Measurements from ENCODE around the gene FGFR2.
"Not testable (repeated sequence)": the region's sequence is repeated elsewhere in the genome, so short reads cannot be mapped to it uniquely, and the experiment has no call there.

The FGFR2 gene

GRCh38 chr10:121590772-121591171 is 7.5 kb downstream of the FGFR2 start:
- no peak for DNase-seq (ENCODE audit: low read depth in 2 of 2)

GRCh38 chr10:121589553-121589952 is 8.7 kb downstream of the FGFR2 start:
- no peak for DNase-seq (ENCODE audit: low read depth in 2 of 2)

GRCh38 chr10:121583857-121584256 is 14.4 kb downstream of the FGFR2 start:
- DNase-seq (ENCODE audit: low read depth in 2 of 2): no peak

GRCh38 chr10:121583258-121583657 is 15.0 kb downstream of the FGFR2 start:
- DNase-seq (ENCODE audit: low read depth in 2 of 2): no peak

GRCh38 chr10:121580276-121581116 is 17.7 kb downstream of the FGFR2 start:
- DNase-seq (ENCODE audit: low read depth in 2 of 2): no peak

DNA sequence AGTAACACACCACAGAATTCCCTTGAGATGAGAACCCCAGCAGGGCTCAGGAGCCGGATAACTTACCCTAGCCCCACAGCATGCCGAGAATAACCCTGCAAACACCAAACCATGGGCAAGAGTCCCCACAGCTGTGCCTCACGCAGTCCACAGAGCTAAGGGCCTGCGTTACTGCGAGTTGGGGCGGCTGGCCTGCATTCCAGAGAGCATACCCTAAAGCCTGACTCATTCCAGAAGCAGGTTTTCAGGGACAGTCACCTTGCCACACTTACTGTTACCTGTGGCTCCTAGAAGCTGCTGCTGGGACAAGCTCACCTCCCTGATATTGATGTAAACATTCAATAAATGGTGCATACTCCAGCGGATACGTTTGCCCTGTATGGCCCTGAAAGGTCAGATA is 18.6 kb downstream of the FGFR2 start:
- DNase-seq (ENCODE audit: low read depth in 2 of 2): no peak

GRCh38 chr10:121578965-121579364 is 19.3 kb downstream of the FGFR2 start:
- DNase-seq (ENCODE audit: low read depth in 2 of 2): no peak

DNA sequence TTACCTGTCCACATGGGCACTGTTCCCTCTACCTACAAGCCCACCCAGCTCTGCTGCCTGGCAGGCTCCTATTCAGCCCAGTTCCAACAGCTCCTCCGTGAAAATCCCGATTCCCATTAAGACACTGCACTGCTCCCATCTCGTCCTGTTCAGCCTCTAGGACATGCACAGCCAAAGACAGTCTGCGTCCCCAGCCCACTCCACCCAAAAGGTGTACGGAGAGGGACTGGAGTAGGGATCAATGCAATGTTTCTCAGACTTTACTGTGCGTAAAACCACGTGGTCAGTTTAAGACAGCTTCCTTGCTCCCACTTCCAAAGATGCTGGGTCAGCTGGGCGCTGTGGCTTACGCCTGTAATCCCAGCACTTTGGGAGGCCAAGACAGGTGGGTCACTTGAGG is 19.9 kb downstream of the FGFR2 start:
- no peak for DNase-seq (ENCODE audit: low read depth in 2 of 2)

- no peak for DNase-seq (ENCODE audit: low read depth in 2 of 2)
Observed at GRCh38 chr10:121577568-121577967, 20.7 kb downstream of the FGFR2 start.

- no peak for DNase-seq (ENCODE audit: low read depth in 2 of 2)
Observed at GRCh38 chr10:121576139-121576538, 22.1 kb downstream of the FGFR2 start.

GRCh38 chr10:121574519-121575166 is 23.6 kb downstream of the FGFR2 start:
- no peak for DNase-seq (ENCODE audit: low read depth in 2 of 2)

- DNase-seq (ENCODE audit: low read depth in 2 of 2): no peak
Observed at GRCh38 chr10:121573538-121573941, 24.7 kb downstream of the FGFR2 start.

DNA sequence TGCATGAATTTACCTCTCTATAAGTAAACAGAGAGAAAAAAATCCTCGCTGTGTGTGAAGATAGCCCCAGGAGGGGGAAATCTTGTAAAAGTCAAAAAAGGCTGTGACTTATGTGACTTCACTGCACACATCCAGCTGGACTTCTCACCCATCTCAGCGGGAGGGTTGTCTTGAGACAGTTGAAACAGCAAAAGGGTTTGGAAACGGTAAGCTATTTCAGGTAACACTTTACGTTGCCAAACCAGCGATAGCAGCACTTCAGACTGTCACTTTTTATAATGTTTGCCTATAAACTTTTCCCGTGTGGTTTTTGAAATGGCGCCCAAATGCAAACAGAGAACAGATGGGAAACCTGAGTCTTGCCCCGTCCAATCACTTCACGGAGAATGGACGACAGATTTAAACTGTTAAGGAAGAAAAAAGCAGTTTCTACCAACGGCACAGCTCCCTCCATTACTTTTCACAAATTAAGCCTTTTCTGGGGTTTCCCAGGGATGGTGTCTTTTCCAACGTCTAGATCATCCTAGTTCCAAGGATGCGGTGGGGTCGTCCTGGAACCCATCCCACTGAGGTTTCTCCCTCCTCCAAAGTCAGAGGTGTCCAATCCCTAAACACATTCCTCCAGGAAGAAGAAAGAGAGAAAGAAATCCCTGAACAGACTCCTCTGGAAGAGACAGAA is 25.2 kb downstream of the FGFR2 start:
- DNase-seq (ENCODE audit: low read depth in 2 of 2): no peak

DNA sequence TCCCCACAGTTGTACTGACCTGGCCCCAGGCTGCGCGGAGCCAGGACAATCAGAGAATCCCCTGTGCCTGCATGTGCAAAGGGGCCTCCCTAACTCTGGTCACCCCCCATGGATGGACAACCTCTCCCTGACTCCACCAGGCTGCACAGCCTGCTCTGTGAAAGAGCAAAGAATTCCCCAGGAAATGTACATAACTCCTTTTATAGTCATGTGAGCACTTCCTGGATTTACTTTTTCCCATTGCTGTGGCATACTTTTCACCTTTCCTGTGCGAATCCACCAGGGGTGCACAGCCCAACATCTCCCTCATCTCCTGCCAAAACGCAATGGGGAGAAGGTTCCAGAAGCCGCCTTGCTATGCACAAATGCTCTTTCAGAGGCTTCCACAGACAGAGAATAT is 27.9 kb downstream of the FGFR2 start:
- DNase-seq (ENCODE audit: low read depth in 2 of 2): no peak

DNA sequence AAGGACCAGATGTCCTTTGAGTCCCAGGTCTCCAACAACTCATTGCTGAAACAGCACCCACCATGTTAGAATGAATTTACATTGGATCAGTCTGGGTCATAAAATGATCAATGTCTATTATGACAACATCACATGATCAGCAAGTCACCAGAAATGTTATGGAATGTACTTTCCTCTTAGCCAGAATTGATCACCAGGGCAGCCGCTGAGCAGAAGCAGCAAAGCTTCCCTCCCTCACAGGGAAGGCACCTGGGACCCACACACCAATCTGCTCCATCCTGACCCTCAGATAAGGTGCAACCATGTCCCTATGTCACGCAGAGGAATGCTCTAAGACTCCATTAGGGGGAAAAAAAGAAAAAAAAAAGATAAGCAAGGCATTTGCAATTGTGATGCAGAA is 30.0 kb downstream of the FGFR2 start:
- no peak for DNase-seq (ENCODE audit: low read depth in 2 of 2)

GRCh38 chr10:121567569-121567968 is 30.7 kb downstream of the FGFR2 start:
- DNase-seq (ENCODE audit: low read depth in 2 of 2): no peak

DNA sequence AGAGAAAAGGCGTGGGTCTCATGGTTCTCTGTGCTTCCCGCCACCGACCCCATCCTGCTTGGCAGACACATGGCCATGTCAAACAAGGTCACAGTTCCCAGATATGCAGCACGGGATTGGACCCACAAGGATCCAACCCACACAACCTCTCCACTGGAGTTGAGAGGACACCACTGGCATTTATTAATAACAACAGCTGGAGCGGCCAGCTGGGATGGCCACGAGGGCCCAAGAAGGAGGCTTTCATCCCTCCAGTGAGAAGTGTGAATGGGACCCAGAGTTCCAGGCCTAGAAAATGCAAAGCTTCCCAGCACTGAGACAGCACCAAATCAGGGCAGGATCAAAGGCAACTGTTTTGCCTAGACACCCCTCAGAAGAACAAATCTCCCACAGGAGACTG is 31.5 kb downstream of the FGFR2 start:
- DNase-seq (ENCODE audit: low read depth in 2 of 2): no peak

GRCh38 chr10:121559326-121560026 is 38.8 kb downstream of the FGFR2 start:
- no peak for DNase-seq (ENCODE audit: low read depth in 2 of 2)

DNA sequence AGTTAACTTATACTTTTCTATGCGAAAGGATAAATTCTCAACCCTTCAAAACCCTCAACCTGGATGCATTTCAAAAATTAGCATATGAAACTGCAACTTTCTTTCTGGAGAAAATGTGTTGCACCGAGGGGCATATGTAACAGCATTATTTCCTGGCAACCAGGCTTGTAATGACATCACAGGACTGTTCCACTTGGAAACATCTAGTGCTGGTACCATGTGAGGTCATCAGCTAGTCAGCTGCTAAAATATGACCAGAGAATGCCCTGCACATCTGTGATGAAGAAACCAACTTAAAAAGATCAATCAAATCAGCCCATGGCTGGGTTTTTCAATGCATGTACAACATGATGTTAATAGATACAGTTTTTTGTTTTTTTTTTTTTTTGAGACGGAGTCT is 40.0 kb downstream of the FGFR2 start:
- no peak for DNase-seq (ENCODE audit: low read depth in 2 of 2)

GRCh38 chr10:121556918-121557573 is 41.2 kb downstream of the FGFR2 start:
- no peak for DNase-seq (ENCODE audit: low read depth in 2 of 2)

- DNase-seq (ENCODE audit: low read depth in 2 of 2): no peak
Observed at GRCh38 chr10:121556455-121556854, 41.8 kb downstream of the FGFR2 start.

DNA sequence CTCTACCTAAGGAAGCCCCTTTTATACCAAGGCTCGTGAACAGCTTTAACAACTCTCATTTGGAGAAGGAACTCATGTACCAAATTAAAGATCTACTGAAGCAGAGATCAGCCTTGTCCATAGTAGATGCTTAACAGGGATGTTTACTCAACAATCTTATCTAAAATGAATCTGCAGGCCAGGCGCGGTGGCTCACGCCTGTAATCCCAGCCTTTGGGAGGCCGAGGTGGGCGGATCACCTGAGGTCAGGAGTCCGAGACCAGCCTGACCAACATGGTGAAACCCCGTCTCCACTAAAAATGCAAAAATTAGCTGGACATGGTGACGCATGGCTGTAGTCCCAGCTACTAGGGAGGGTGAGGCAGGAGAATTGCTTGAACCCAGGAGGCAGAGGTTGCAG is 43.3 kb downstream of the FGFR2 start:
- not testable (repeated sequence) for DNase-seq (ENCODE audit: low read depth in 2 of 2)
